ENCODE measurements around the gene SEC22A. TPM values are rescaled to one million over a fixed set of nuclear protein-coding genes. Genes with fewer than 3 reads are reported as not detected.
"Not testable (repeated sequence)": the region's sequence is repeated elsewhere in the genome, so short reads cannot be mapped to it uniquely, and the experiment has no call there.

SEC22A gene
- total and polyA plus RNA-seq, 4 donors: 10.2 to 17.3 (median 13.6) TPM

GRCh38 chr3:123201223-123201556 lies 553 bp upstream of the SEC22A start:
- WGBS, 2 donors: 2 to 5% methylated on average over 6 of the region's 6 CpGs
- no peaks in the 10 kb centered on the region for H3K36me3 ChIP-seq (ENCODE audit: control insufficient read depth in 1 of 2, insufficient read depth in 2 of 2, low read length in 1 of 2)
- no peaks in the 10 kb centered on the region for H3K4me1 ChIP-seq (ENCODE audit: control insufficient read depth in 1 of 2, insufficient read depth in 2 of 2, low read length in 2 of 2)
- no peak overlapping the region for H3K27ac ChIP-seq (ENCODE audit: low read depth in 1 of 2, low read length in 2 of 2)
- DNase-seq (peak in 1 of 2 donors; percentile 67), ATAC-seq (ENCODE audit: low FRiP score) (no peak)
- peak overlapping the region; percentile 46 to 52 for H3K4me3 ChIP-seq (ENCODE audit: low read length in 2 of 2)
- H3K27me3 ChIP-seq (ENCODE audit: control insufficient read depth in 1 of 2, insufficient read depth in 2 of 2, low read length in 1 of 2): no peaks in the 10 kb centered on the region
- no peaks in the 10 kb centered on the region for H3K9me3 ChIP-seq (ENCODE audit: control insufficient read depth, low read length)
- intact Hi-C loops (cut with DNase I): no loop called here

DNA sequence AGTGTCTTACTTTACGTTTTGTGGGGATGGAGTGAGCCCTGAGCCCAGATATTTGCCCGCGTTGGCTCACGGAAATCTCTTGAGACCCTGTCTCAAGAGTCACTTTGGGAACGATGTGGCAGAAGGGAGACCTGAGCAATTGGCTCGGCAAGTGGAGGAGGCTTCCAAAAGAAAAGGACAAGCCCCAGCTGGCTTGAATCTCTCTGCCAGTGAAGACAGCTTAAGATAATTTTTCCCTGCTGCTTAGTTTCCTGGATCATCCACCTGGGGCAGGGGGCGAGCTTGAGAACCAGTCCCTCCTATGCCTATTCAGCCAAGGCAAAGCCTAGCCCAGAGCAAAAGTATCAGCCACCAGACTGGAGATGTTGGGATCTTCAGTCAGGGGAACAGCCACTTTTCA lies 708 bp downstream of the SEC22A start:
- 0% methylated on average over 7 of the region's 7 CpGs for WGBS, 2 donors
- Histone ChIP-seq H3K36me3 (ENCODE audit: control insufficient read depth in 1 of 2, insufficient read depth in 2 of 2, low read length in 1 of 2) (no peaks in the 10 kb centered on the region), H3K27ac (ENCODE audit: low read depth in 1 of 2, low read length in 2 of 2) (no peak overlapping the region), H3K27me3 (ENCODE audit: control insufficient read depth in 1 of 2, insufficient read depth in 2 of 2, low read length in 1 of 2) (no peaks in the 10 kb centered on the region), H3K4me1 (ENCODE audit: control insufficient read depth in 1 of 2, insufficient read depth in 2 of 2, low read length in 2 of 2) (no peaks in the 10 kb centered on the region), H3K4me3 (ENCODE audit: low read length in 2 of 2) (peak overlapping the region; percentile 28 to 91), H3K9me3 (ENCODE audit: control insufficient read depth, low read length) (no peaks in the 10 kb centered on the region)
- DNase-seq (no peak), ATAC-seq (ENCODE audit: low FRiP score) (no peak)
- intact Hi-C loops (cut with DNase I): no loop called here

GRCh38 chr3:123218990-123219389 lies 17.2 kb downstream of the SEC22A start:
- Histone ChIP-seq H3K9me3 (ENCODE audit: control insufficient read depth, low read length) (no peaks in the 10 kb centered on the region), H3K4me1 (ENCODE audit: control insufficient read depth in 1 of 2, insufficient read depth in 2 of 2, low read length in 2 of 2) (peaks cover 0 to 1% of the 10 kb centered on the region in 2 donors), H3K4me3 (ENCODE audit: low read length in 2 of 2) (no peak overlapping the region), H3K27me3 (ENCODE audit: control insufficient read depth in 1 of 2, insufficient read depth in 2 of 2, low read length in 1 of 2) (no peaks in the 10 kb centered on the region), H3K36me3 (ENCODE audit: control insufficient read depth in 1 of 2, insufficient read depth in 2 of 2, low read length in 1 of 2) (no peaks in the 10 kb centered on the region), H3K27ac (ENCODE audit: low read depth in 1 of 2, low read length in 2 of 2) (no peak overlapping the region)
- 29 to 91% methylated on average over 1 of the region's 1 CpG for WGBS, 2 donors
- ATAC-seq (ENCODE audit: low FRiP score) (no peak), DNase-seq (no peak)
- intact Hi-C loops (cut with DNase I): no loop called here

DNA sequence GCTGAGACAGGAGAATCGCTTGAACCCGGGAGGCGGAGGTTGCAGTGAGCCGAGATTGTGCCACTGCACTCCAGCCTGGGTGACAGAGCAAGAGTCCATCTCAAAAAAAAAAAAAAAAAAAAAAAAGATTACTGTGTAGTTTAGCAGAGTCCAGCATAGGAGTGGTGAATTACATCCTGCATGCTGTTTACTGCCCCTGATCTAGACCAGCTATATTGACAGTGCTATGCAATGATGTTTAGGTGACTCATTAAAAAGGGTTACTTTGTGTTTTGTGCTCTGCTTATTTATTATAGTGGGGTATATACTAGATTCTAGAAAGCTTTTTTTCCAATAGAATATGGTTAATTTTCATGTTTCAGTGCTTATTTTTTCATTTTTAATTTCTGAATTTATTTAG lies 19.6 kb downstream of the SEC22A start:
- H3K9me3 ChIP-seq (ENCODE audit: control insufficient read depth, low read length); H3K4me1 ChIP-seq (ENCODE audit: control insufficient read depth in 1 of 2, insufficient read depth in 2 of 2, low read length in 2 of 2); DNase-seq; H3K27ac ChIP-seq (ENCODE audit: low read depth in 1 of 2, low read length in 2 of 2); intact Hi-C loops (cut with DNase I); H3K4me3 ChIP-seq (ENCODE audit: low read length in 2 of 2); H3K27me3 ChIP-seq (ENCODE audit: control insufficient read depth in 1 of 2, insufficient read depth in 2 of 2, low read length in 1 of 2); ATAC-seq (ENCODE audit: low FRiP score); H3K36me3 ChIP-seq (ENCODE audit: control insufficient read depth in 1 of 2, insufficient read depth in 2 of 2, low read length in 1 of 2): not testable (repeated sequence)
- 89 to 90% methylated on average over 2 to 4 of the region's 4 CpGs for WGBS, 2 donors

DNA sequence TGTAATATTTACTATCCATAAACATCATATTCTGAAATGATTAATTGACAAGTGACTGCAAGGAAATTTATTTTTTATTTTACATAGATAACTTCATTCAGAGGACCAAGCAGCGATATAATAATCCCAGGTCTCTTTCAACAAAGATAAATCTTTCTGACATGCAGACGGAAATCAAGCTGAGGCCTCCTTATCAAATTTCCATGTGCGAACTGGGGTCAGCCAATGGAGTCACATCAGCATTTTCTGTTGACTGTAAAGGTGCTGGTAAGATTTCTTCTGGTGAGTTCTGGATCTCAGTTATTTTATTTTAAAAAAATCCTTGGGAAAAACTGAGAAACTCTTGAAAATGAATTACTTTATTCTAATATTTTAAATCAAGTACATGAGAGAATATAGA lies 23.3 kb downstream of the SEC22A start:
- no peak for DNase-seq
- peaks cover 0 to 4% of the 10 kb centered on the region in 2 donors for H3K36me3 ChIP-seq (ENCODE audit: control insufficient read depth in 1 of 2, insufficient read depth in 2 of 2, low read length in 1 of 2)
- no peak overlapping the region for H3K4me3 ChIP-seq (ENCODE audit: low read length in 2 of 2)
- 84 to 88% methylated on average over 3 of the region's 3 CpGs for WGBS, 2 donors
- H3K4me1 ChIP-seq (ENCODE audit: control insufficient read depth in 1 of 2, insufficient read depth in 2 of 2, low read length in 2 of 2): peaks cover 0 to 1% of the 10 kb centered on the region in 2 donors
- H3K9me3 ChIP-seq (ENCODE audit: control insufficient read depth, low read length): no peaks in the 10 kb centered on the region
- intact Hi-C loops (cut with DNase I): no loop called here
- no peaks in the 10 kb centered on the region for H3K27me3 ChIP-seq (ENCODE audit: control insufficient read depth in 1 of 2, insufficient read depth in 2 of 2, low read length in 1 of 2)
- ATAC-seq (ENCODE audit: low FRiP score): no peak
- H3K27ac ChIP-seq (ENCODE audit: low read depth in 1 of 2, low read length in 2 of 2): no peak overlapping the region

DNA sequence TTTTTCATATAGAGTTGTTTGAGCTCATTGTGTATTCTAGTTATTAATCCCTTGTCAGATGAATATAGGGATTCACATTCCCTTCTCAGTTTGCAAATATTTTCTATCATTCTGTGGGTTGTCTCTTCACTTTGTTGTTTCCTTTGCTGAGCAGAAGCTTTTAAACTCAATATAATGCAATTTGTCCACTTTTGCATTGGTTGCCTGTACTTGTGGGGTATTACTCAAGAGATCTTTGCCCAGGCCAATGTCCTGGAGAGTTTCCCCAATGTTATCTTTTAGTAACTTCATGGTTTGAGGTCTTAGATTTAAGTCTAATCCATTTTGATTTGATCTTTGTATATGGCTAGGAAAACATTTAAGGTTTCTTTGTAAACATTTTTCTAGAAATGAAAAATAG lies 24.8 kb downstream of the SEC22A start:
- Histone ChIP-seq H3K27me3 (ENCODE audit: control insufficient read depth in 1 of 2, insufficient read depth in 2 of 2, low read length in 1 of 2) (no peaks in the 10 kb centered on the region), H3K27ac (ENCODE audit: low read depth in 1 of 2, low read length in 2 of 2) (no peak overlapping the region), H3K4me1 (ENCODE audit: control insufficient read depth in 1 of 2, insufficient read depth in 2 of 2, low read length in 2 of 2) (peaks cover 0 to 1% of the 10 kb centered on the region in 2 donors), H3K9me3 (ENCODE audit: control insufficient read depth, low read length) (no peaks in the 10 kb centered on the region), H3K36me3 (ENCODE audit: control insufficient read depth in 1 of 2, insufficient read depth in 2 of 2, low read length in 1 of 2) (peaks cover 0 to 4% of the 10 kb centered on the region in 2 donors), H3K4me3 (ENCODE audit: low read length in 2 of 2) (no peak overlapping the region)
- DNase-seq (no peak), ATAC-seq (ENCODE audit: low FRiP score) (no peak)
- intact Hi-C loops (cut with DNase I): no loop called here

DNA sequence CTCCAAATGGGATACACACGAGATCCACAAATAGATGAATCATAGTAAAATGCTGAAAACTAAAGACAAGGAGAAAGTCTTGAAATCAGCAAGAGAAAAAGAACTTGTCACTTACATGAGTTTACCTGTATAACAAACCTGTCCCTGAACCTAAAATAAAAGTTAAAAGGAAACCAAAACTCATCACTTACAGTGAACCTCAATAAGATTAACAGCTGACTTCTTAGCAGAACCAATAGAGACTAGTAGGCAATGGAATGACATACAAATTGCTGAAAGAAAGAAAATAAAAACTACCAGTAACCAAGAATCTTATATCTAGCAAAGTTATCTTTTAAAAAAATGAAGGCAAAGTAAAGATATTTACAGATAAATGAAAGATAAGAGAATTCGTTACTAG lies 27.4 kb downstream of the SEC22A start:
- H3K27ac ChIP-seq (ENCODE audit: low read depth in 1 of 2, low read length in 2 of 2): no peak overlapping the region
- H3K27me3 ChIP-seq (ENCODE audit: control insufficient read depth in 1 of 2, insufficient read depth in 2 of 2, low read length in 1 of 2): no peaks in the 10 kb centered on the region
- intact Hi-C loops (cut with DNase I): no loop called here
- H3K36me3 ChIP-seq (ENCODE audit: control insufficient read depth in 1 of 2, insufficient read depth in 2 of 2, low read length in 1 of 2): peaks cover 0 to 4% of the 10 kb centered on the region in 2 donors
- H3K9me3 ChIP-seq (ENCODE audit: control insufficient read depth, low read length): no peaks in the 10 kb centered on the region
- ATAC-seq (ENCODE audit: low FRiP score) (no peak), DNase-seq (no peak)
- 97 to 98% methylated on average over 2 of the region's 2 CpGs for WGBS, 2 donors
- H3K4me1 ChIP-seq (ENCODE audit: control insufficient read depth in 1 of 2, insufficient read depth in 2 of 2, low read length in 2 of 2): no peaks in the 10 kb centered on the region
- H3K4me3 ChIP-seq (ENCODE audit: low read length in 2 of 2): no peak overlapping the region

GRCh38 chr3:123236902-123237301 lies 35.2 kb downstream of the SEC22A start:
- Histone ChIP-seq H3K27me3 (ENCODE audit: control insufficient read depth in 1 of 2, insufficient read depth in 2 of 2, low read length in 1 of 2) (no peaks in the 10 kb centered on the region), H3K4me3 (ENCODE audit: low read length in 2 of 2) (no peak overlapping the region), H3K27ac (ENCODE audit: low read depth in 1 of 2, low read length in 2 of 2) (no peak overlapping the region), H3K36me3 (ENCODE audit: control insufficient read depth in 1 of 2, insufficient read depth in 2 of 2, low read length in 1 of 2) (no peaks in the 10 kb centered on the region), H3K9me3 (ENCODE audit: control insufficient read depth, low read length) (no peaks in the 10 kb centered on the region), H3K4me1 (ENCODE audit: control insufficient read depth in 1 of 2, insufficient read depth in 2 of 2, low read length in 2 of 2) (no peaks in the 10 kb centered on the region)
- 88 to 90% methylated on average over 3 of the region's 3 CpGs for WGBS, 2 donors
- intact Hi-C loops (cut with DNase I): no loop called here
- ATAC-seq (ENCODE audit: low FRiP score): no peak
- DNase-seq: no peak

GRCh38 chr3:123239186-123239585 lies 37.4 kb downstream of the SEC22A start:
- H3K27ac ChIP-seq (ENCODE audit: low read depth in 1 of 2, low read length in 2 of 2); H3K9me3 ChIP-seq (ENCODE audit: control insufficient read depth, low read length); H3K4me3 ChIP-seq (ENCODE audit: low read length in 2 of 2); DNase-seq; intact Hi-C loops (cut with DNase I); H3K27me3 ChIP-seq (ENCODE audit: control insufficient read depth in 1 of 2, insufficient read depth in 2 of 2, low read length in 1 of 2); ATAC-seq (ENCODE audit: low FRiP score); H3K36me3 ChIP-seq (ENCODE audit: control insufficient read depth in 1 of 2, insufficient read depth in 2 of 2, low read length in 1 of 2); H3K4me1 ChIP-seq (ENCODE audit: control insufficient read depth in 1 of 2, insufficient read depth in 2 of 2, low read length in 2 of 2): not testable (repeated sequence)
- WGBS, 2 donors: 93 to 94% methylated on average over 2 of the region's 2 CpGs
